COLO668 (cell line): Measurements from ENCODE around the gene BTBD9.
"Not testable (repeated sequence)": the region's sequence is repeated elsewhere in the genome, so short reads cannot be mapped to it uniquely, and the experiment has no call there.

Experiments
- DNase-seq: peaks from one replicate; lab custom pipeline; 2025; ENCODE audit not compliant: unreplicated experiment; lab: John Stamatoyannopoulos, UW

BTBD9 gene

GRCh38 chr6:38352636-38353035 is 287.1 kb downstream of the BTBD9 start:
- no peak for DNase-seq

- DNase-seq = no peak
Measured at GRCh38 chr6:38350942-38351341, 288.8 kb downstream of the BTBD9 start.

DNA sequence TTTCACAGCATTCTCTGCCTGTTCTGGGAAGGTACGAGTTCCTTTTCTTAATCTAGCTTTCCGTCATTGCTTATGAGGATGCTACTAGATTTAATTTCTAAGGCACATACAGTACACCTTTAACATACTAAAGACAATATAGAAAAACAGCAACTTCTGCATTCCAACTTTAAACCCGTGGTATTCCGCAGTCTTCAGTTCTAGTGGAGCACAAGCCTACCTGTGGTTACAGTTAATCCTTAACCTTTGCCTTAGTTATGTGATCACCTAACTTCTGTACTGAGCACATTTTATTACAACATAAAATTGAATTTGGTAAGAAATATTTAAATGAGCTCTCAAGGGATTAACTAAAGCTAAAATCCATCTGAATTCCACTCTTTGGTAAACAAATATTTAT is 289.5 kb downstream of the BTBD9 start:
- DNase-seq = no peak

GRCh38 chr6:38349795-38350194 is 289.9 kb downstream of the BTBD9 start:
- DNase-seq = no peak

DNA sequence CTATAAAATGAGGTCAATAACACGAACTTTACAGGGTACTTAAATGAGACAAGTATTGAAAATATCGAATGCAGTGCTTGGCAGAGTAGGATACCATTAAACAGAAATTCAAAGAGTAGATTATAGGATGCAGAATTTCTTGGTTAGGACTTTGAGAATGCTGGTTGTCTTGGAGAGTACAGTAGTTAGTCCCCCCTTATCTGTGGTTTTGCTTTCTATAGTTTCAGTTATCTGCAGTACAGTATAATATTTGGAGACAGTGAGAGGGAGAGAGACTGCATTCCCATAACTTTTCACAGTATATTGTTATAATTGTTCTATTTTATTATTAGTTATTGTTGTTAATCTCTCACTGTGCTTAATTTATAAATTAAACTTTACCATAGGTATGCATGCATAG is 290.5 kb downstream of the BTBD9 start:
- no peak for DNase-seq

DNA sequence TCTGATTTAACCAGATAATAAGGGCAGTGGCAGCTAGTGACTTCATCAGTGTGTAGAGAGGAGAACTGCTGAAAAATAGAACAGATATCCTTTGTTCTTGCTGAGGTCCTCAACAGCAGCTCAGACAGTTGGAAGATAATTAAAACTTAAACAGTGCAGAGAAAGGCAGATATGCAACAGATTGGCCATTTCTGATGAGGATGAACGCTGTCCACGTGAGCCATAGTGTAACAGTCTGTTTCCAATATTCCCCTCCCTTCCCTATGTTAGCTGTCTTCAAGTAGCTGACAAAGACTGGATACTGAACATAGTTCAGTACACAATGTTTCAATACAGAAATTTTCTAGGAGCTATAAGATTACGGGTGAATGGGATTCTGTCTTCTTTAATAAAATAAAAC is 291.4 kb downstream of the BTBD9 start:
- DNase-seq = no peak

DNA sequence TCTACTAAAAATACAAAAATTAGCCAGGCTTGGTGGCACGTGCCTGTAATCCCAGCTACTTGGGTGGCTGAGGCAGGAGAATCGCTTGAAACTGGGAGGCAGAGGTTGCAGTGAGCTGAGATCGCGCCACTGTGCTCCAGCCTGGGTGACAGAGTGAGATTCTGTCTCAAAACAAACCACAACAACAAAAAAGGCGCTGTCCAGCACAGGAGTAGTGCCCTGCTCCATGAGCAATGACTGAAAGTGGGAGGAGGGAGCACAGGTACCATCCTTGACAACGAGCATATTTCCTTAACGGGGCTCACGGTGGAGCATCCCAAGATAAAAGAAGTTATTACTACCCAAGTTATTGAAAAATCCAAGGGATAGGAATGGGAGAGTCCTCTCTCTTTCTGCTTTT is 291.9 kb downstream of the BTBD9 start:
- DNase-seq = not testable (repeated sequence)

- DNase-seq = no peak
Measured at GRCh38 chr6:38346291-38347079, 293.2 kb downstream of the BTBD9 start.

DNA sequence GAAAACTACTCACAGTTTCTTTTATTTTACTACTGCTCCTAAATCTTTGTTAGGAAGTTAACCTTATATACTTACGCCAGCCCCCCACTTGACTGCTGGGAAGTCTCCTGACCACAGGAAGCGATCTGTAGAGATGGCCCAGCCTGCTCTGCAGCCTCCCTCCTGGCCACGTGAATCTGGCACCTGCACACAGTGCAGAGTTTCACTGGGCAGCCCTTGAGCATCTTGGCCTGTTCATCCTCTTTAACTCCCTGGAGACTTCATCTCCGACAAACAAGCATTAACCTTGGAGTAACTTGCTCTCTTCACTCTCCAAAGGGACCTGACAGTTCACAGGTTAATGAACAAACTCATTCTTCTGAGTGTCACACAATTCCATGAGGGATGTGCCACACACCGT is 294.1 kb downstream of the BTBD9 start:
- DNase-seq = no peak

- no peak for DNase-seq
Measured at GRCh38 chr6:38341496-38341895, 298.2 kb downstream of the BTBD9 start.

GRCh38 chr6:38339914-38340313 is 299.8 kb downstream of the BTBD9 start:
- DNase-seq = no peak

DNA sequence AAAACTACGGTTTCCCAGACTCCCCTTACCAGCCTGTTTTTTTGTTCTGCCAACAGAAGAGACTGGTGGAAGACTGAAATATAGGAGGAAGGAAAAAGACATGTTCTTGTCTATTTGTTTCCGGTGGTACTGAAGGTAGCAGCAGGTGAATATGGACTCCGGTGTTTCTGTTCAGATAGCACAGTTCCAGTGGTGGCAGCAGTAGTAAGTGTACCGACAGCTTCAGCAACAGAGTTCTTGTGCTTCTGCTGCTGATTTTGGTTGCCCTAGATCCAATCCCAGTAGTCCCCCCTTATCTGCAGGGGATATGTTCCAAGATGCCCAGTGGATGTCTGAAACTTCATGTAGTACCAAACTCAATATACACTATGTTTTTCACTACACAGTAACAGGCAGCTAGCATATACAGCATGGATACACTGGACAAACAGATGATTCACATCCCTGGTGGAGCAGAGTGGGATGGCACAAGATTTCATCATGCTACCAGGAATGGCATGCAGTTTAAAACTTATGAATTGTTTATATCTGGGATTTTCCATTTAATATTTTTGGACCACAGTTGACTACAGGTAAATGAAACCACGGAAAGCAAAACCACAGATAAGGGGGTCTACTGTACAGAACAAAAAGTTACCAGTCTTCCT is 301.8 kb downstream of the BTBD9 start:
- no peak for DNase-seq

- no peak for DNase-seq
Measured at GRCh38 chr6:38336922-38337321, 302.8 kb downstream of the BTBD9 start.

GRCh38 chr6:38326837-38327236 is 312.9 kb downstream of the BTBD9 start:
- DNase-seq = no peak

DNA sequence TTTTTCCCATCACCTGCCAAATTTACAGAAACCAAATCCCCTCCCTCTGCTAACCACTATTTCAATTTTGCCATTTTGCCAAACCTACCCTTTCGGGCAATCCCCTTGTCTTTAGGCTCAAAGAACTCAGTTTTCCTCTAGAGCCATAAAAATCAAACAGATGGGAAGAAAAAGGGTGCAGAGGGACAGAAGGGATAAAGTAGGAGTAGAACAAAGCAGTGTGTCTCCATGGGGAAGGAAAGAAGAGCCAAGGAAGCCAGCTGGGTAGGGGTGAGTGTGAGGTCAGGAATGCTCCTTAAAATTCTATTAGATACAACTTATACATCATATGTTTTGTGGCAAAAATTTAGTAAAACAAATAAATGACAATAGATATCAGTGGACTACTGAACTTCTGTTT is 316.5 kb downstream of the BTBD9 start:
- no peak for DNase-seq

DNA sequence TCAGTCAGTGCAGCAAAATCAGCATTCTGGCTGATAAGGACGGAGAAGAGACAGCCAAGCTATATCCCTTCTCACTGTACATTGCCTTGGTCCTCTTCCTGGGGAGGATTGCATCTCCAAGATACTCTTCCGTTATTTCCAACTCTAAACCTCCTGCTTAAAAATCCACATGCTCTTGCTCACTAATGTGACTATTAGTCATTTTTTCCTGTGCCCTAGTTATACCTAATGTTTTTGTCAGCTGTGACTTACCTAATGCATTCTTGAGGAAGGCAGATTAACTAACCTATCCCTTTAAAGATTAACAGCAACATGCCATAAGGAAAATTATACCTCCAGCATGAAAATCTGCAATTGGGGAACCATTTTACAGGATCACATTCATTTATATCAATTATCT is 317.6 kb downstream of the BTBD9 start:
- DNase-seq = no peak

DNA sequence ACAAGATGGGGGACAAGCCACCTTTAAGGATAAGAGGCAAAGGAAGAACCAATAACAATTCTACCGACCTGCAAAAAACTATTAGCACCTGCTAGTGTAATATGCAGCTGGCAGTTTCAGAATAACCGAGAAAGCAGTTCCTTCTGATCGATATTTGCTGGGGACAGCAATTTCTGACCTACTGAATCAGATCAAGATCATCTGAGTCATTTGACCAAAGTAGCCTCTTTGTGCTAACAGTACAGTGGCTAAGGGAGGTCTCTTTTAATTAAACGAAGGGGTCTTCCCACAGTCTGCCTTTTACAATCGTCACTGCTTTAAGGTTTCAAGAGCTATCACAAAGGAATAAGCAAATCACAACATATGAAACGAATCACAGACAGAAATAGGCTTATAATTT is 318.9 kb downstream of the BTBD9 start:
- no peak for DNase-seq

GRCh38 chr6:38320358-38320757 is 319.4 kb downstream of the BTBD9 start:
- DNase-seq = no peak

- no peak for DNase-seq
Measured at GRCh38 chr6:38319256-38320212, 320.2 kb downstream of the BTBD9 start.

DNA sequence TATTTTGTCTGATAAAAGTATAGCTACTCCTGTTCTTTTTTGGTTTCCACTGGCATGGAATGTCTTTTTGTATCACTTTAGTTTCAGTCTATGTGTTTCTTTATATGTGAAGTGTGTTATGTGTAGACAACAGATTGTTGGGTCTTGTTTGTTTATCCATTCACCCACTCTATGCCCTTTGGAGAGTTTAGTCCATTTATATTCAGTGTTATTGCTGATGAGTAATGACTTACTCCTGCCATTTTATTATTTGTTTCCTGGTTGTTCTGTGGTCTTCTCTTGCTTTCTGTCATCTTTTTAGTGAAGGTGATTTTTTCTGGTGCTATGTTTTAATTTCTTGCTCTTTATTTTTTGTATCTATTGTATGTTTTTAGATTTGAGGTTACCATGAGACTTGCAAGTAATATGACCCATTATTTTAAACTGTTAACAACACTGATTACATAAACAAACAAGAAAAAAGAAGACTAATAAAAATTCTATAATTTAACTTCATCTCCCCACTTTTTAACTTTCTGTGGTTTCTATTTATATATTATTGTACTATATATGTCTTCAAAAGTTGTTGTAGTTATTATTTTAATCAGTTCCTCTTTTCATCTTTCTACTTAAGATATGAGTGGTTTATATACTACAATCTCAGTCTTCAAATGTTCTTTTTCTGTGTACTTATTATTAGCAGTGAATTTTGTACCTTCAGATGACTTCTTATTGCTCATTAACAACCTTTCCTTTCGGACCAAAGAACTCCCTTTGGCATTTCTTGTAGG is 323.4 kb downstream of the BTBD9 start:
- DNase-seq = no peak

- DNase-seq = no peak
Measured at GRCh38 chr6:38311201-38311600, 328.5 kb downstream of the BTBD9 start.
